ENCODE data around the gene IL17A.

The IL17A gene

DNA sequence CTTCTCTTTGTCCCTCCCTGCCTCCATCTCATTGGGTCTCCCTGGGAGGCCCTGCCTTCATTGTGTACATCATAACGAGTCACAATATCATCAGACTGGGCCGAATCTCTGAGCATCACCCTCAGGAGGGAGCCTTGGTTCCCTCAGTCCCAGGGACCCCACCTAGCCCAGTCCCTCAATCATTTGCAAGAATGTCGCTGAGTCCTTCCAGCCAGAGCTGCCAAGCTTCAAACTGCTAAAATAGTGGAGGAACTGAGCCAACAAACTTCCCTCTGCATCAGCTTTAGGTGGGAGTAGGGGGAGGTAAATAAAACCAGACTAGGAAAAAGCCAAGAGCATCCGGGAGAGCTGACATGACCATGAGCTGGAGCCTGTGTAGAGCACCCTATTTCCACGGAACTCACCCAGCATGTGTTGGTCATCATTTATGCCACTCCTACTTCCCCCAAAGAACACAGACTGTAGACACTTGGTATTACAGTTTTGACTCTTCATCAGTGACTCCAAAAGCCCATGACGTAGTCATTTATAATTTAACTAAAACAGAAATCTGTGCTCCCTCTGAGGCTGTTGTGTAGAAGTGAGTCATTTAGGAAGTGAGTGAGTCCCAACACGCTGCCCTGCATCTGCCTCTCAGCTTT is 28.8 kb upstream of the IL17A start:
- Histone ChIP-seq H4K5ac (ENCODE audit: low read length) (no peak overlapping the region), H2BK5ac (ENCODE audit: low read length) (no peak overlapping the region), H2BK120ac (ENCODE audit: low read depth, low read length) (no peak overlapping the region), H3K27ac (ENCODE audit: low read depth, low read length) (no peak overlapping the region), H3K4me2 (ENCODE audit: low read length) (no peak overlapping the region), H3K27me3 (ENCODE audit: insufficient read depth, low read length, poor library complexity) (no peaks in the 10 kb centered on the region), H3K79me1 (ENCODE audit: low read length) (no peaks in the 10 kb centered on the region), H3K36me3 (ENCODE audit: control insufficient read depth, insufficient read depth, low read length) (no peaks in the 10 kb centered on the region), H3K4ac (ENCODE audit: low read depth, low read length) (no peak overlapping the region), H4K8ac (ENCODE audit: low read depth, low read length) (no peak overlapping the region), H3K23ac (ENCODE audit: low read length) (no peak overlapping the region), H3K4me3 (ENCODE audit: low read length) (no peak overlapping the region), H3K4me1 (ENCODE audit: control insufficient read depth, low read depth, low read length) (peaks cover 4% of the 10 kb centered on the region), H3K18ac (ENCODE audit: low read length) (no peak overlapping the region), H2AK5ac (ENCODE audit: low read length) (no peak overlapping the region), H2BK15ac (replicated peaks; ENCODE audit: low read depth) (no peak overlapping the region), H3K79me2 (ENCODE audit: control insufficient read depth, insufficient read depth, low read length) (no peaks in the 10 kb centered on the region), H3K9ac (ENCODE audit: low read length) (no peak overlapping the region), H3K56ac (ENCODE audit: low read length) (no peak overlapping the region)
- DNase-seq = no peak
- WGBS (ENCODE audit: extremely low coverage, insufficient coverage, low lambda C conversion rate) = no CpG with 5 or more reads among the region's 7 CpGs

DNA sequence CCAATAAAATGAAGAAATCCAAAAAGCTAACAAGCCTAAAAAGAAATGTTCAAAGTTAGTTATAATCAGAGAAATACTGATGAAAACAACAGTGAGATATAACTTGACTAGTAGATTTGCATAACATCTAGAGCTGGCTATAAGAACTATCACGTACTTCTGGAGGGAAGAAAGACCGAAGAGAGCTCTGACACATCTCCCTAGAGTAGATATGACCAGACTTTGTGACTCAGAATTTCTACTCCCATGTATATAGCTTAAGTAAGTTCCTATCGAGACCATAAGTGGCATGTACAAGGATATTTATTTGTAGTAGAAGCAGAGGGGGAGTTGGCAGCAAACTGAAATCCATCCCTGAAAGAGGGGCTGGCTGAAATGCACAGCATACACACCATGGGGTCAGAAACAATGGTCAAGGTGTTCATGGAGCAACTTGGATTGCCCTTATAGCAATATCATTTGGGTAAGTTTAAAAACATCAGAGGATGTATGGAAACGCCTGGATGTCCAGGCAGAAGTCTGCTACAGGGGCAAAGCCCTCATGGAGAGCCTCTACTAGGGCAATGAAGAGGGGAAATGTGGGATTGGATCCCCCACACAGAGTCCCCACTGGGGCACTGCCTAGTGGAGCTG is 25.6 kb upstream of the IL17A start:
- H3K23ac ChIP-seq (ENCODE audit: low read length) = no peak overlapping the region
- no peak for DNase-seq
- no peak overlapping the region for H4K5ac ChIP-seq (ENCODE audit: low read length)
- no peaks in the 10 kb centered on the region for H3K79me1 ChIP-seq (ENCODE audit: low read length)
- H3K27me3 ChIP-seq (ENCODE audit: insufficient read depth, low read length, poor library complexity) = no peaks in the 10 kb centered on the region
- no peak overlapping the region for H3K18ac ChIP-seq (ENCODE audit: low read length)
- H3K27ac ChIP-seq (ENCODE audit: low read depth, low read length) = no peak overlapping the region
- no peak overlapping the region for H3K9ac ChIP-seq (ENCODE audit: low read length)
- no peak overlapping the region for H3K4me3 ChIP-seq (ENCODE audit: low read length)
- no peak overlapping the region for H4K8ac ChIP-seq (ENCODE audit: low read depth, low read length)
- H3K4me2 ChIP-seq (ENCODE audit: low read length) = no peak overlapping the region
- no peaks in the 10 kb centered on the region for H3K36me3 ChIP-seq (ENCODE audit: control insufficient read depth, insufficient read depth, low read length)
- H2AK5ac ChIP-seq (ENCODE audit: low read length) = no peak overlapping the region
- no peaks in the 10 kb centered on the region for H3K79me2 ChIP-seq (ENCODE audit: control insufficient read depth, insufficient read depth, low read length)
- WGBS (ENCODE audit: extremely low coverage, insufficient coverage, low lambda C conversion rate) = no CpG with 5 or more reads among the region's 4 CpGs
- no peak overlapping the region for H2BK15ac ChIP-seq (replicated peaks; ENCODE audit: low read depth)
- H3K4me1 ChIP-seq (ENCODE audit: control insufficient read depth, low read depth, low read length) = peaks cover 4% of the 10 kb centered on the region
- H3K4ac ChIP-seq (ENCODE audit: low read depth, low read length) = no peak overlapping the region
- H2BK120ac ChIP-seq (ENCODE audit: low read depth, low read length) = no peak overlapping the region
- H2BK5ac ChIP-seq (ENCODE audit: low read length) = no peak overlapping the region
- H3K56ac ChIP-seq (ENCODE audit: low read length) = no peak overlapping the region

DNA sequence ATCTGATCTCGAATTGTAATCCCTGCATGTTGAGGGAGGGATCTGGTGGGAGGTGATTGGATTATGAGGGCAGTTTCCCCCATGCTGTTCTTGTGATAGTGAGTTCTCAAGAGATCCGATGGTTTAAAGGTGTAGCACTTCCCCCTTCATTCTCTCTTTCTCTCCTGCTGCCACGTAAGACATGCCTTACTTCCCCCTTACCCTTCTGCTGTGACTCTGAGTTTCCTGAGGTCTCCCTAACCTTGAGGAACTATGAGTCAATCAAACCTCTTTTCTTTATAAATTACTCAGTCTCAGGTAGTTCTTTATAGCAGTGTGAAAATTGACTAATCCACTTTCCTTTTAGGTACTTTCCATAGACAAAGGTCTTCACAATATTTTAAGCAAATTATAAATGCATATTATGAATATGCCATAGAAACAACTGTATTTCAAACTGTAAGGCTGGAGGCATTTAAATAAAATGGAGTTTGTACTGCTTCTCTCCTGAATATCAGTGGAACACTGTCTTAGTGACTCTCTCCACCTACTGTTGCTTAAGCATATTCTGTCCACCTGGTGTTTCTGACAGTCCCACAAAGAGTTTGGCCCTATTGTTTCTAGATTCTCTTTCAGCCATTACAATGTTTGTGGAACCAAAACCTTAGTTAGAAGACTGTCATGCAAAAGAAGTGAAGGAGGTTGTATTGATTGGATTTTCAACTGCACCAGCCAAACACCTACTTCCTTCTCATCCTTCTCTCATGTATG is 24.3 kb upstream of the IL17A start:
- H3K4ac ChIP-seq (ENCODE audit: low read depth, low read length) = no peak overlapping the region
- H4K5ac ChIP-seq (ENCODE audit: low read length) = no peak overlapping the region
- no peak overlapping the region for H2AK5ac ChIP-seq (ENCODE audit: low read length)
- no CpG with 5 or more reads among the region's 3 CpGs for WGBS (ENCODE audit: extremely low coverage, insufficient coverage, low lambda C conversion rate)
- H4K8ac ChIP-seq (ENCODE audit: low read depth, low read length) = no peak overlapping the region
- H3K79me2 ChIP-seq (ENCODE audit: control insufficient read depth, insufficient read depth, low read length) = no peaks in the 10 kb centered on the region
- no peak overlapping the region for H3K27ac ChIP-seq (ENCODE audit: low read depth, low read length)
- H3K23ac ChIP-seq (ENCODE audit: low read length) = no peak overlapping the region
- no peak overlapping the region for H3K4me2 ChIP-seq (ENCODE audit: low read length)
- no peaks in the 10 kb centered on the region for H3K36me3 ChIP-seq (ENCODE audit: control insufficient read depth, insufficient read depth, low read length)
- H3K18ac ChIP-seq (ENCODE audit: low read length) = no peak overlapping the region
- no peak overlapping the region for H2BK15ac ChIP-seq (replicated peaks; ENCODE audit: low read depth)
- H3K9ac ChIP-seq (ENCODE audit: low read length) = no peak overlapping the region
- H2BK5ac ChIP-seq (ENCODE audit: low read length) = no peak overlapping the region
- no peaks in the 10 kb centered on the region for H3K79me1 ChIP-seq (ENCODE audit: low read length)
- DNase-seq = no peak
- H3K4me3 ChIP-seq (ENCODE audit: low read length) = no peak overlapping the region
- H3K4me1 ChIP-seq (ENCODE audit: control insufficient read depth, low read depth, low read length) = no peaks in the 10 kb centered on the region
- no peak overlapping the region for H2BK120ac ChIP-seq (ENCODE audit: low read depth, low read length)
- H3K27me3 ChIP-seq (ENCODE audit: insufficient read depth, low read length, poor library complexity) = no peaks in the 10 kb centered on the region
- H3K56ac ChIP-seq (ENCODE audit: low read length) = no peak overlapping the region

DNA sequence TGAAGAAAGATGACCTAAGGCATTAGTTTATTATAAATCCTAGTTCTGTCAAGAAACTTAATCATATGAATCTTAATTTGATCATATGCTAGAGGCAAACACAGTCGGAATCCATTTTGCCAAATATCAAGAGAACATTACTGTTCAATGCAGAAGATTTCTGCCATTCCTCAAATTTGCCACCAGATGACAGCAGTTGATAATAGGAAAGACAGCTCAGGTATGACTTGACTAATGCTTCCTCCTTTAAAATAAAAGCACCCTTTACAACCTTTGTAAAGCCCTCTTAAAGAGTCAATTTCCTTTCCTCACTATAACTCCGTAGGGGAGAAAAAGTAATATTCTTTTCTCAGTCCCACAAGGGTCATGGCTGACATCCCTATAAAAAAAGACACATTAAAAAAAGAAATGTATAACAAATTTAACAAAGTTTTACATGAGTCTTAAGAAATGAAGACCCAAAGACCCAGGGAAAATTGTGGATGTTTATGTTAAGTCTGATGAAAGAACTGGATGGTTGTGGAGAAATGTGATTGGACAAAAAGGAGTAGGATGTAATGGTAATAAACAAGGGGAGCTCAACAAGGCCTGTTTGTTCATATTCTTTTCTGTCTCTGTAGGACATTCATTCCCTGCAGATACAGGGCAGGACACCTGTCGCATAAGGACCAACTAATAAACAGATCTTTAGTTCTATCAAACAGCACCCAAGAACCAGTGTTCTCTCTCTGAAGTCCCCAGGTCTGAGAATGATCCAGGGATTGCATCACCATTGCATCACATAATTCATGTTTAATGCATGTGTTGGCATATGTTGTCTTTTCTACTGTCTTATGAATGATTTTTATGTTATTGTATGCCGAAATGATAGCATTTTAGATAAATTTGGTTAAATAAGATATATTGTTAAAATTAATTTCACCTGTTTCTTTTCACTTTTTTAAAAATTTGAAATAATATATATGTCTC is 23.0 kb upstream of the IL17A start:
- H3K23ac ChIP-seq (ENCODE audit: low read length) = no peak overlapping the region
- no peak overlapping the region for H3K56ac ChIP-seq (ENCODE audit: low read length)
- no peaks in the 10 kb centered on the region for H3K4me1 ChIP-seq (ENCODE audit: control insufficient read depth, low read depth, low read length)
- no peak overlapping the region for H3K4me2 ChIP-seq (ENCODE audit: low read length)
- H3K79me1 ChIP-seq (ENCODE audit: low read length) = no peaks in the 10 kb centered on the region
- H2BK5ac ChIP-seq (ENCODE audit: low read length) = no peak overlapping the region
- H3K27me3 ChIP-seq (ENCODE audit: insufficient read depth, low read length, poor library complexity) = no peaks in the 10 kb centered on the region
- no peak overlapping the region for H2AK5ac ChIP-seq (ENCODE audit: low read length)
- H3K79me2 ChIP-seq (ENCODE audit: control insufficient read depth, insufficient read depth, low read length) = no peaks in the 10 kb centered on the region
- no peak overlapping the region for H2BK15ac ChIP-seq (replicated peaks; ENCODE audit: low read depth)
- H4K8ac ChIP-seq (ENCODE audit: low read depth, low read length) = no peak overlapping the region
- no peak overlapping the region for H3K9ac ChIP-seq (ENCODE audit: low read length)
- no peak overlapping the region for H3K27ac ChIP-seq (ENCODE audit: low read depth, low read length)
- H3K4ac ChIP-seq (ENCODE audit: low read depth, low read length) = peak overlapping the region; percentile 36
- no peak overlapping the region for H2BK120ac ChIP-seq (ENCODE audit: low read depth, low read length)
- no peak overlapping the region for H3K18ac ChIP-seq (ENCODE audit: low read length)
- no peak overlapping the region for H3K4me3 ChIP-seq (ENCODE audit: low read length)
- no peak overlapping the region for H4K5ac ChIP-seq (ENCODE audit: low read length)
- H3K36me3 ChIP-seq (ENCODE audit: control insufficient read depth, insufficient read depth, low read length) = no peaks in the 10 kb centered on the region
- WGBS (ENCODE audit: extremely low coverage, insufficient coverage, low lambda C conversion rate) = no CpG with 5 or more reads among the region's 4 CpGs
- DNase-seq = peak; percentile 57

DNA sequence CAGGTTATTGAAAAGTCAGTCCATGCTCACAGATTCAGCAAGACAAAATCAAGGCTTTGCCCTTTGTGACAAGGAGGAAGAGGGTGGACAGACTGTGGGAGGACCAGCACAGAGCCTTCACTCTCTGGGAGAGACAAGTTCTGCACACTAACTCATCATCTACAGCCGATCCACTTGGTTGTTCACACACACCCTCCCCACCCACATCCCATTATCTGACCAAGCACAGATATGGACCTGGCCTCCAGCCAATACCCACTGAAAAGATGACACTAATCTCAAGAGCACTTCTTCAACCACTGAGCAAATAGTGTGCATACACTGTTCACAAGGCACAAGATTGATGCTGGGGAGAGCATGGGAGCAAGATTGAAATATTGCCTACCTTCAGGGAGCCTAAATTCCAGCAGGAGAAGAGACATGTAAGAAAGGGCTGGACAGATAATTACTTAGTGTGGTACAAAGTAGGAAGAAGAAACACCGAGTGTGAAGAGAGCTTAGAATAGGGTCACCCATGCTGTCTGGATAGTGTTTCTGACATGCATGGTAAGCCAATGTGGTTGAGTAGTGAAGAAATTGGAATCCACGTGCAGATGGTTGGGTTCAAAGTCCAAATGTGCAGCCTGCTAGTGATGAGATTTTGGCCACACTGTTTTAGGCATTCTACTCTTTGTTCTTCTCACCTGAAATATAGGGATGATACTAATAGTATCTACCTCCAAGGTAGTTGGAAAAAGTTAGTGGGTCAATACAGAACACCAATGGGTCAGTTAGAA is 21.7 kb upstream of the IL17A start:
- no peak overlapping the region for H3K4me2 ChIP-seq (ENCODE audit: low read length)
- no peak overlapping the region for H2BK120ac ChIP-seq (ENCODE audit: low read depth, low read length)
- no peak overlapping the region for H2BK15ac ChIP-seq (replicated peaks; ENCODE audit: low read depth)
- H3K27me3 ChIP-seq (ENCODE audit: insufficient read depth, low read length, poor library complexity) = no peaks in the 10 kb centered on the region
- H3K4ac ChIP-seq (ENCODE audit: low read depth, low read length) = no peak overlapping the region
- no peak for DNase-seq
- no peak overlapping the region for H3K4me3 ChIP-seq (ENCODE audit: low read length)
- no peak overlapping the region for H3K27ac ChIP-seq (ENCODE audit: low read depth, low read length)
- no peak overlapping the region for H2AK5ac ChIP-seq (ENCODE audit: low read length)
- no peaks in the 10 kb centered on the region for H3K36me3 ChIP-seq (ENCODE audit: control insufficient read depth, insufficient read depth, low read length)
- no peak overlapping the region for H3K56ac ChIP-seq (ENCODE audit: low read length)
- no peaks in the 10 kb centered on the region for H3K79me1 ChIP-seq (ENCODE audit: low read length)
- H3K4me1 ChIP-seq (ENCODE audit: control insufficient read depth, low read depth, low read length) = no peaks in the 10 kb centered on the region
- H3K9ac ChIP-seq (ENCODE audit: low read length) = no peak overlapping the region
- no CpG with 5 or more reads among the region's 3 CpGs for WGBS (ENCODE audit: extremely low coverage, insufficient coverage, low lambda C conversion rate)
- no peak overlapping the region for H3K23ac ChIP-seq (ENCODE audit: low read length)
- no peak overlapping the region for H4K5ac ChIP-seq (ENCODE audit: low read length)
- H2BK5ac ChIP-seq (ENCODE audit: low read length) = no peak overlapping the region
- H3K79me2 ChIP-seq (ENCODE audit: control insufficient read depth, insufficient read depth, low read length) = no peaks in the 10 kb centered on the region
- no peak overlapping the region for H3K18ac ChIP-seq (ENCODE audit: low read length)
- H4K8ac ChIP-seq (ENCODE audit: low read depth, low read length) = no peak overlapping the region

All from mesendoderm (in vitro differentiated cells).